IMR-90 (cell line): Measurements from ENCODE around the gene SLIT1. TPM values are rescaled to one million over a fixed set of nuclear protein-coding genes. Genes with fewer than 3 reads are reported as not detected.

Experiments used
- ATAC-seq: fragments of 200-7000 bp; cut with Tn5 transposase; 2 replicates; pipeline ENCODE4 v1.9.1; 2020; ENCODE audit warnings: low read depth, mild to moderate bottlenecking, moderate library complexity
- BruUV-seq: library from RNA; stranded (reverse); fragments of 400-500 nt; replicated peaks from 2 replicates; lab custom pipeline; 2021; lab: Mats Ljungman, UMichigan
- CTCF ChIA-PET: fragments of 300-600 bp; formaldehyde crosslinking; extraction: SDS; loops from one replicate; lab custom pipeline; 2021; ENCODE audit warnings: antibody characterized with exemption; lab: Yijun Ruan, JAX
- POLR2A ChIA-PET: fragments of 300-600 bp; sonication (Branson Sonifier 250); formaldehyde crosslinking; loops from one replicate; lab custom pipeline; 2022; ENCODE audit warnings: antibody characterized with exemption; ENCODE audit not compliant: unreplicated experiment; lab: Charles Lee
- DNase-seq: peaks from one replicate; pipeline ENCODE4 v3.0.0; 2013
- H2AFZ ChIP-seq: replicated peaks from 2 replicates; pipeline ENCODE3; 2013; ENCODE audit warnings: low read length, mild to moderate bottlenecking; ENCODE audit not compliant: poor library complexity
- H2AK5ac ChIP-seq: 2 replicates; pipeline ENCODE4 v1.6.1; 2013; ENCODE audit warnings: low read depth, low read length, inconsistent platforms
- H2AK9ac ChIP-seq: replicated peaks from 2 replicates; pipeline ENCODE3; 2013; ENCODE audit warnings: mild to moderate bottlenecking, low read depth, low read length, moderate library complexity; ENCODE audit not compliant: poor library complexity
- H2BK120ac ChIP-seq: 2 replicates; pipeline ENCODE4 v1.6.1; 2013; ENCODE audit warnings: low read depth, low read length, inconsistent platforms
- H2BK15ac ChIP-seq: 3 replicates; pipeline ENCODE4 v1.6.1; 2013; ENCODE audit warnings: low read depth, low read length, inconsistent platforms
- H2BK20ac ChIP-seq: 2 replicates; pipeline ENCODE4 v1.6.1; 2013; ENCODE audit warnings: low read depth, mild to moderate bottlenecking, inconsistent platforms, low read length, moderate library complexity
- H2BK5ac ChIP-seq: 2 replicates; pipeline ENCODE4 v1.6.1; 2013; ENCODE audit warnings: mild to moderate bottlenecking, low read depth, low read length, inconsistent platforms; ENCODE audit not compliant: poor library complexity, severe bottlenecking
- H3K14ac ChIP-seq: replicated peaks from 2 replicates; pipeline ENCODE4 v1.6.1; 2013; ENCODE audit warnings: low read depth, low read length, inconsistent platforms
- H3K18ac ChIP-seq: 2 replicates; pipeline ENCODE4 v1.6.1; 2013; ENCODE audit warnings: low read depth, low read length, control low read depth
- H3K23ac ChIP-seq: 2 replicates; pipeline ENCODE4 v1.6.1; 2013; ENCODE audit warnings: low read depth, low read length, inconsistent platforms
- H3K27ac ChIP-seq: 2 replicates; pipeline ENCODE4 v1.5.1; 2013; ENCODE audit warnings: mild to moderate bottlenecking, control low read depth, low read length; ENCODE audit not compliant: insufficient read depth
- H3K27me3 ChIP-seq: 2 replicates; pipeline ENCODE4 v1.6.1; 2013; ENCODE audit warnings: low read length; ENCODE audit not compliant: control insufficient read depth, insufficient read depth
- H3K36me3 ChIP-seq: 2 replicates; pipeline ENCODE4 v1.6.1; 2013; ENCODE audit warnings: low read length, mixed read lengths; ENCODE audit not compliant: control insufficient read depth, insufficient read depth
- H3K4ac ChIP-seq: 2 replicates; pipeline ENCODE4 v1.6.1; 2013; ENCODE audit warnings: low read depth, low read length, inconsistent platforms
- H3K4me1 ChIP-seq: 2 replicates; pipeline ENCODE4 v1.6.1; 2013; ENCODE audit warnings: low read length, mixed read lengths; ENCODE audit not compliant: control insufficient read depth, insufficient read depth
- H3K4me2 ChIP-seq: 2 replicates; pipeline ENCODE4 v1.6.1; 2013; ENCODE audit warnings: low read depth, mild to moderate bottlenecking, control low read depth, low read length, moderate library complexity
- H3K4me3 ChIP-seq: 2 replicates; pipeline ENCODE4 v1.5.1; 2013; ENCODE audit warnings: low read depth, mild to moderate bottlenecking, control low read depth, low read length, moderate library complexity; ENCODE audit not compliant: insufficient read depth
- H3K56ac ChIP-seq: 2 replicates; pipeline ENCODE4 v1.6.1; 2013; ENCODE audit warnings: low read length, inconsistent platforms; ENCODE audit not compliant: insufficient read depth; ENCODE audit errors: extremely low read depth
- H3K79me1 ChIP-seq, 2 experiments: 2 replicates each; pipeline ENCODE4 v1.6.1; 2013; ENCODE audit warnings: low read length in 2 of 2, inconsistent platforms in 1 of 2, low read depth in 1 of 2
- H3K9ac ChIP-seq: 2 replicates; pipeline ENCODE4 v1.6.1; 2013; ENCODE audit warnings: low read depth, low read length, control low read depth
- H3K9me1 ChIP-seq: 2 replicates; pipeline ENCODE4 v1.6.1; 2013; ENCODE audit warnings: low read length, inconsistent platforms; ENCODE audit not compliant: insufficient read depth
- H3K9me3 ChIP-seq: 2 replicates; pipeline ENCODE4 v1.6.1; 2013; ENCODE audit warnings: low read length; ENCODE audit not compliant: control insufficient read depth, insufficient read depth
- H4K20me1 ChIP-seq: 2 replicates; pipeline ENCODE4 v1.6.1; 2013; ENCODE audit warnings: low read length, inconsistent platforms; ENCODE audit not compliant: insufficient read depth
- H4K5ac ChIP-seq: 2 replicates; pipeline ENCODE4 v1.6.1; 2013; ENCODE audit warnings: mild to moderate bottlenecking, low read depth, low read length, control low read depth
- H4K8ac ChIP-seq, 2 experiments: 2 replicates each; pipeline ENCODE4 v1.6.1; 2013; ENCODE audit warnings: low read depth in 2 of 2, low read length in 2 of 2, control low read depth in 1 of 2, inconsistent platforms in 1 of 2
- H4K91ac ChIP-seq: 2 replicates; pipeline ENCODE4 v1.6.1; 2013; ENCODE audit warnings: low read depth, low read length, inconsistent platforms; ENCODE audit not compliant: insufficient read depth
- BHLHE40 ChIP-seq: fragments of 150-350 bp; IDR thresholded peaks from 2 replicates; pipeline ENCODE4 v1.6.1; 2016; ENCODE audit warnings: mild to moderate bottlenecking, low read depth, low read length
- CEBPB ChIP-seq: IDR thresholded peaks from 2 replicates; pipeline ENCODE4 v1.6.1; 2012; ENCODE audit warnings: low read depth, low read length, improper control_type of control experiment
- CHD1 ChIP-seq: IDR thresholded peaks from 2 replicates; pipeline ENCODE4 v1.6.1; 2012; ENCODE audit warnings: low read depth, low read length, improper control_type of control experiment
- MAFK ChIP-seq: IDR thresholded peaks from 2 replicates; pipeline ENCODE4 v1.6.1; 2012; ENCODE audit warnings: low read depth, low read length, improper control_type of control experiment
- MAZ ChIP-seq: IDR thresholded peaks from 2 replicates; pipeline ENCODE4 v1.6.1; 2012; ENCODE audit warnings: low read depth, mild to moderate bottlenecking, low read length, improper control_type of control experiment, moderate library complexity, borderline replicate concordance
- MXI1 ChIP-seq: IDR thresholded peaks from 2 replicates; pipeline ENCODE4 v1.6.1; 2012; ENCODE audit warnings: low read depth, mild to moderate bottlenecking, low read length, moderate library complexity, borderline replicate concordance
- POLR2A ChIP-seq: IDR thresholded peaks from 2 replicates; pipeline ENCODE4 v1.6.1; 2012; ENCODE audit warnings: mild to moderate bottlenecking, low read depth, low read length
- RAD21 ChIP-seq: IDR thresholded peaks from 2 replicates; pipeline ENCODE4 v1.6.1; 2012; ENCODE audit warnings: low read length, improper control_type of control experiment
- RCOR1 ChIP-seq: IDR thresholded peaks from 2 replicates; pipeline ENCODE4 v1.6.1; 2012; ENCODE audit warnings: mild to moderate bottlenecking, low read length, improper control_type of control experiment; ENCODE audit not compliant: insufficient replicate concordance
- RFX5 ChIP-seq: IDR thresholded peaks from 2 replicates; pipeline ENCODE4 v1.8.0; 2012; ENCODE audit warnings: low read depth, mild to moderate bottlenecking, low read length, moderate library complexity
- SMC3 ChIP-seq: fragments of 150-350 bp; IDR thresholded peaks from 2 replicates; pipeline ENCODE4 v1.6.1; 2016; ENCODE audit warnings: low read depth, mild to moderate bottlenecking, antibody characterized with exemption, low read length, moderate library complexity
- WGBS, 2 experiments: methylation state at CpG; one replicate each; pipeline versions ENCODE4 v1.1.5 to v1.1.7; 2013; ENCODE audit warnings: missing lambda C conversion rate in 2 of 2; ENCODE audit not compliant: insufficient read length in 1 of 2; ENCODE audit errors: extremely low coverage in 2 of 2; 5-methylcytosine and 5-hydroxymethylcytosine counted together
- dilution Hi-C: fragments of 300-500 bp; cut with HindIII; formaldehyde crosslinking; loops from one replicate; pipeline ENCODE4 v1.14.3; 2018; ENCODE audit warnings: low sequenced_read_pairs; ENCODE audit not compliant: unreplicated experiment
- in situ Hi-C: fragments of 300-500 bp; cut with MboI; formaldehyde crosslinking; loops from 3 replicates; pipeline ENCODE4 v1.14.3; 2019; ENCODE audit warnings: low sequenced_read_pairs, inconsistent platforms, mixed read lengths
- intact Hi-C: fragments of 100-400 bp; cut with micrococcal nuclease; formaldehyde crosslinking; loops from 2 replicates; pipeline ENCODE4 v1.10.0; 2022
- polyA plus RNA-seq, 3 experiments: library from polyadenylated mRNA; depleted of rRNA; stranded (reverse); fragments of >200 nt; gene quantifications; 2 replicates each; pipeline ENCODE4 v1.2.3, GENCODE V29; 2012; ENCODE audit warnings: low replicate concordance in 1 of 3
- total RNA-seq: library from RNA; depleted of rRNA; stranded (reverse); fragments of >200 nt; gene quantifications from 2 replicates; pipeline ENCODE4 v1.2.3, GENCODE V29; 2012
- TF ChIP-seq, protein P1 (sequence below): fragments of 150-350 bp; IDR thresholded peaks from 2 replicates; pipeline ENCODE4 v1.6.1; 2016; ENCODE audit warnings: low read depth, mild to moderate bottlenecking, low read length, moderate library complexity, borderline replicate concordance
- TF ChIP-seq, protein P2 (sequence below): conservative IDR thresholded peaks from 2 replicates; pipeline ENCODE4 v1.5.1; 2012; ENCODE audit warnings: mild to moderate bottlenecking, low read depth, low read length, improper control_type of control experiment

SLIT1 gene
- total and polyA plus RNA-seq, 2 of the 4 experiments (the other 2 are of a cell fraction), result under 0.01 TPM

DNA sequence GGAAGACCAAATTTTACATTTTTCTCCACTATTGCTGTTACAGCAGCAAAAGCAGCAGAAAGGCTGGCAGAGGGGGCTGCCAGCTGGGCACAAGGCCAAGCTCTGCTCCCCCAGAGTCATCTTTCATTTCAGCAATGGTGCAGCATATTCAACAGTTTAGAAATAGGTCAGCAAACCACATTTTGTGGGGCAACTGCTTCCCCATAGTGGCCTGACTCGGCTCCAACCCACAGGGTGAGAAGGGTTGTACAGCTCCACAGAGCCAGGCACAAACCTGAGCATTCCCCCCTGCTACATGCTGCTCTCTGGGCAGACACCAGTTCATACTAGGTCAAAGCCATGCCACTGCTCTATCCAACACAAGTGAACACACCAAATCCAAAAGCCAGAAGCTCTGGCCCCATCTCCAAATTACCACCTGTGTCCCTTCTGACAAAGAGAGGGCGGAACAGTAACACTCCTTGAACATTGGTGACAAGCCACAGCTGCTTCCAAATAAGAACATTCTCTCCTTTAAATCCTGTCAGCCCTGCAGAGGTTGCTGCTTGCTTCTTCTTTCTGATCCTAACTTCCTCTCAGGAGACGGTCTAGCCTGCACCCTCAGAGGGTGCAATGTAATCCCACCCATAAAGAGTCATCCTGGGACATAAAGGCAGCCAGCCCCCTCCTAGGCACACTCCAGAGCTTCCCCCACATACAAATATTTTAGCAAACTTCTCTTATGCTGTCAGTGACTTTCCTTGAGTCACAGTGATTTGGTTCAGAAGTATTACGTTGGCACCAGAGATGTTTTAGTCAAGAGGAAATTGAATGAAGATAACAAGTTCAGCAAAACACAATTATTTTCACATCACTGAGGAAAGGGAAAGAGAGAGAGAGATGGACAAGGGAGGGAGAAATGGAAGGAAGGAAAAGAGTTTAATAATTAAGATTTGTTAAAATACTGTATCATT lies 39.0 kb upstream of the SLIT1 start:
- Histone ChIP-seq H3K79me1 (no peaks in the 10 kb centered on the region; a peak in 1 of 4 replicates), H3K4me1 (peaks cover 2% of the 10 kb centered on the region; the same call in 1 of the 2 replicates), H3K9me3 (no peaks in the 10 kb centered on the region), H3K9me1 (no peaks in the 10 kb centered on the region; the same call in 1 of the 2 replicates), H2BK20ac (no peak overlapping the region), H3K9ac (no peak overlapping the region), H4K5ac (no peak overlapping the region), H3K27me3 (no peaks in the 10 kb centered on the region), H3K4ac (no peak overlapping the region), H3K36me3 (peaks cover 3% of the 10 kb centered on the region; the same call in 1 of the 2 replicates), H2AK9ac (no peak overlapping the region), H3K14ac (no peak overlapping the region), H3K4me2 (no peak overlapping the region), H3K4me3 (no peak overlapping the region), H4K8ac (no peak overlapping the region), H2BK15ac (no peak overlapping the region), H2AK5ac (no peak overlapping the region), H2AFZ (no peak overlapping the region), H2BK5ac (no peak overlapping the region), H4K91ac (no peak overlapping the region), H4K20me1 (no peaks in the 10 kb centered on the region), H2BK120ac (no peak overlapping the region), H3K56ac (no peak overlapping the region), H3K23ac (no peak overlapping the region), H3K27ac (no peak overlapping the region), H3K18ac (no peak overlapping the region)
- dilution Hi-C loops, result no loop called here
- intact Hi-C loops, result no loop called here
- DNase-seq (peak; percentile 41), ATAC-seq (no peak)
- 100% methylated on average over 1 of the region's 4 CpGs; no CpG with 5 or more reads in 1 of the 2 experiments for WGBS, 2 experiments
- POLR2A ChIA-PET, result interaction anchor here (0.6 kb wide), 1 partner anchor 233 kb away, joined by 3 read pairs; no protein-coding TSS in a partner anchor
- BruUV-seq, result no TSS peak
- in situ Hi-C loops, result no loop called here
- CTCF ChIA-PET, result interaction anchor here (0.5 to 1.7 kb wide), 2 partner anchors 10 to 99 kb away, joined by 5 read pairs; no protein-coding TSS in a partner anchor
- no peak for TF ChIP-seq CEBPB
- TF ChIP-seq RFX5, result no peak
- TF ChIP-seq MAFK, result no peak
- TF ChIP-seq MXI1, result no peak
- no peak for TF ChIP-seq RCOR1
- no peak for TF ChIP-seq BHLHE40
- TF ChIP-seq MAZ, result no peak
- TF ChIP-seq SMC3, result no peak
- no peak for TF ChIP-seq RAD21
- TF ChIP-seq POLR2A, result no peak
- TF ChIP-seq, protein P1, sequence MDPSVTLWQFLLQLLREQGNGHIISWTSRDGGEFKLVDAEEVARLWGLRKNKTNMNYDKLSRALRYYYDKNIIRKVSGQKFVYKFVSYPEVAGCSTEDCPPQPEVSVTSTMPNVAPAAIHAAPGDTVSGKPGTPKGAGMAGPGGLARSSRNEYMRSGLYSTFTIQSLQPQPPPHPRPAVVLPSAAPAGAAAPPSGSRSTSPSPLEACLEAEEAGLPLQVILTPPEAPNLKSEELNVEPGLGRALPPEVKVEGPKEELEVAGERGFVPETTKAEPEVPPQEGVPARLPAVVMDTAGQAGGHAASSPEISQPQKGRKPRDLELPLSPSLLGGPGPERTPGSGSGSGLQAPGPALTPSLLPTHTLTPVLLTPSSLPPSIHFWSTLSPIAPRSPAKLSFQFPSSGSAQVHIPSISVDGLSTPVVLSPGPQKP, result no peak
- TF ChIP-seq CHD1, result no peak
- TF ChIP-seq, protein P2, sequence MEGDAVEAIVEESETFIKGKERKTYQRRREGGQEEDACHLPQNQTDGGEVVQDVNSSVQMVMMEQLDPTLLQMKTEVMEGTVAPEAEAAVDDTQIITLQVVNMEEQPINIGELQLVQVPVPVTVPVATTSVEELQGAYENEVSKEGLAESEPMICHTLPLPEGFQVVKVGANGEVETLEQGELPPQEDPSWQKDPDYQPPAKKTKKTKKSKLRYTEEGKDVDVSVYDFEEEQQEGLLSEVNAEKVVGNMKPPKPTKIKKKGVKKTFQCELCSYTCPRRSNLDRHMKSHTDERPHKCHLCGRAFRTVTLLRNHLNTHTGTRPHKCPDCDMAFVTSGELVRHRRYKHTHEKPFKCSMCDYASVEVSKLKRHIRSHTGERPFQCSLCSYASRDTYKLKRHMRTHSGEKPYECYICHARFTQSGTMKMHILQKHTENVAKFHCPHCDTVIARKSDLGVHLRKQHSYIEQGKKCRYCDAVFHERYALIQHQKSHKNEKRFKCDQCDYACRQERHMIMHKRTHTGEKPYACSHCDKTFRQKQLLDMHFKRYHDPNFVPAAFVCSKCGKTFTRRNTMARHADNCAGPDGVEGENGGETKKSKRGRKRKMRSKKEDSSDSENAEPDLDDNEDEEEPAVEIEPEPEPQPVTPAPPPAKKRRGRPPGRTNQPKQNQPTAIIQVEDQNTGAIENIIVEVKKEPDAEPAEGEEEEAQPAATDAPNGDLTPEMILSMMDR, result no peak
